HG03135 (cell line): Measurements from ENCODE around the gene TFEB.

ENCODE experiments used
- ATAC-seq: cut with Tn5 transposase; IDR thresholded peaks from one replicate; pipeline ENCODE4 v1.9.1; 2021; ENCODE audit warnings: mild to moderate bottlenecking, moderate library complexity; ENCODE audit not compliant: unreplicated experiment

TFEB gene

DNA sequence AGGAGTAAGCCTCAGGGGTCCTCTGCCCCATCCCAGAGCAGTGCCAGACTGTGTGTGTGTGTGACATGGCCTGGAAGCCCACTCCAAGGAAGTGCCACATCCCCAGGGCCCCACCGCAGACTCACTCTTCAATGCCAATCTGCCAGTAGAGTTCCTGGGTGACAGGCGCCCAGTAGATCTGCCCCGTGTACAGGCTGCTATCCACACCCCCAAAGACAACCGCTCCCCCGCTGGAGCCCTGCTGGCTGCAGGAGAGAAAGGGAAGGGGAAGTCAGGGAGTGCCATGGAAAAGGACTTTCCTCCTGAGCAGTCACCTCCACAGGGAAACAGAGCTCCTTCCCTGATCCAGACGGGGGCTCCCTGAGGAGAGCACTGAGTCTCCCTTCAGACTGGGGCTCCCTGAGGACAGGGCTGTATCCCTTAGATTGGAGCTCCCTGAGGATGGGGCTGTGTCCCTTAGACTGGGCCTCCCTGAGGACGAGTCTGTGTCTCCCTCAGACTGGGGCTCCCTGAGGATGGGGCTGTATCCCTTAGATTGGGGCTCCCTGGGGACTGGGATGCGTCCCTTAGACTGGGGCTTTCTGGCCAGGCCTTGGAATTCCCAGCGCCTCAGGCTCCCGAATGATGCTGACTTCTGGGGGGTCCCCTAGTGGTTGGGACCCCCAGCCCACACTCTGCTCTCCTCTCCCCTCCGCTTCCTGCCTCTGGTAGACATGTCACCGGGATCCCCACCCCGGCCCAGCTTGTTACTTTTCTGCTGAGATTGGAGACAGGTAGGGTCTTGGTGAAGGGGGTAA, 5.2 kb upstream of the TFEB start:
- no peak for ATAC-seq

DNA sequence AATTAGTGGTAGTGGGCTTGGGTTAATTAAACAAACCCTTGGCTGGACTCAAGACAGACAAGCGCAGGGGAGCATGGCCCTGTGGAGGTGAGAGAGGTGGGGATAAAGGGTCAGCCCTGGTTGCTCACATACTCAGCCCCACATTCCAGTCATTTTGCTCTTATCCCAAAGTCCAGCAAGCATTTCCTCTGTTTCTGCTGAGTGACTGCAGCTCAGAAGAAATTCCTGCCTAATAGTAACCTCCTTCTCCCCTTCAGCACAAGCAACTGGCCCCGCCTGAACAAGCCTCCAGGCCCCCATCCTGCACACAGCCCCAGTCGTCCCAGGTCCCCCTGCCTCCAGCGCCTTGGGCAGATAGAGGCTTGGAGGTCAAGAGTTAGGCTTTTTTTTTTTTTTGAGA, 3.6 kb upstream of the TFEB start:
- no peak for ATAC-seq

- no peak for ATAC-seq
Observed at GRCh38 chr6:41737591-41738130, 2.3 kb upstream of the TFEB start.

- no peak for ATAC-seq
Observed at GRCh38 chr6:41736800-41737555, 1.6 kb upstream of the TFEB start.

DNA sequence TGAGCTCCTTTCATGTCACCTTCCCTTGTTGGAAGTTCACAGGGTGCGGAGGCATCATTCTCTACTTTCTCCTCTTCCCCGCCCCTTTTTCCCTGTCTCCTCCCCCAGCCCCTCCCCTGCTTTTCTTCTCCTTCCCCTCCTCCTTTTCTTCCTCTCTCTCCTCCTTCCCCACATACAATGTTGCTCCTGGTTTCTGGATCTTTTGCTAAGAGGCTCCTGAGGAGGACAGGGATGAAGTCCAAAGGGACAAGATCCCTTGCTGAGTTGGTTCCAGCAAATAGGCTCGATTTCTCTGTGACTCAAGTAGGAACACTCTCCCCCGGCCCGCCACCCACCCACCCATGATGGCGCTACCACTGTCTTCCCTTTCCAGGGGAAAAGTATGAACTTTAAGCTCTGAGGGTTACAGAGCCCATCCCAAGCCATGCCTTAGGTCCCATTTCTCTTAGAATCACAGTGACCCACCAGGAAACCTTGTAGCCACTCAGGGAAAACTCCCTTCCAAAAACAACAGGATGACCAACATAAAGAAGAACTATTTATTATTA, 852 bp upstream of the TFEB start:
- ATAC-seq = no peak

DNA sequence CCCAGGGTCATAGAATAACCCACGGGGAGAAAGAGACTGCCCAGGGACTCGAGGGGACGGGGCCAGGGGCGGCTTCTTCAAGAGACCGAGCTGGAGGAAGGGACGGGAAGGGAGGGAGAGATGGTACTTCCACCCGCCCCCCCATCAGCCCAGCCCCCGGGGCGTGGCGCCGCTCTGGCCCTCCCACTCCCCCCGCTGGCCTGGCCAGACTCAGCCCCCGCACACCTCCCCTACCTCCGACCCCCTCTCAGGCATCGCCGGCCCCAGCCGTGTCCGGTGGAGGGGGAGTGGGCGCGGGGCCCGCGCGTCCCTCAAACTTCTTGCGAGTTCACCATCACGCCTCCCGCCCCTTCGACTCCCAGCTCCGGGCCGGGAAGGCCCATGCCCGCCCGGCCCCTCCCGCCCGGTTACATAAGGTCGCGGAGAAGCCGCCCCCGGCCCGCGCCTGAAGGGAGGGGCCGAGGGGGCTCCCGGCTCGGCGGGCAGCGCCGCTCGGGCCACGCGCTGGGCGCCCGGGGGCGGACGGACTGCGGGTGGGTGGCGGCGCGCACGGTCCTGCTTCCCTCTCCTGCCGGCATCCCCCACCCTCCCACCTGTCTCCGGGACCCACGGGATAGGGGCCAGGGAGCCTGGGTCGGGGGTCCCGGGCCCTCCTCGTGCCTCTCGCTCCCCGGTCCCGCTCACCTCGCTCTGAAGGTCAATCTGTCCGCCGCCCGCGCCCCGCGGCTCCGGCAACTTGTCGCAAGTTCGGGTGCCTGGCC, 562 bp downstream of the TFEB start:
- ATAC-seq = peak; percentile 24

- peak; percentile 44 for ATAC-seq
Observed at GRCh38 chr6:41733707-41734665, 1.4 kb downstream of the TFEB start.

DNA sequence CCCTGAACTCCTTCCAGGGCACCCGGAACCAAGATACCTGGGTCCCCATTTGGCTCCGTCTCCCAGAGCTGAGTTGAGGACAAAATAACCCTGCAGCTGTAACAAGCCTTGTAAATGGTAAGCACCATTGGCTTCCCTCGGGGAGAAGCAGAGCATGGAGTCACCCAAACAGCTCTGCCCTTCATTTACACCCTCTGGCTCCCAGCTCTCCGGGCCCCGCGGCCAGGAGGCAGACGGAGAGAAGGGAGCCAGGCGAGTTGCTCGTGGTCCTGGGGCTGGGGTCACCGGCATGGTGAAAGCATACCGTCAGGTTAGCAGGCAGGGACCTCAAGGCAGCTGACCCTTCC, 2.1 kb downstream of the TFEB start:
- no peak for ATAC-seq

DNA sequence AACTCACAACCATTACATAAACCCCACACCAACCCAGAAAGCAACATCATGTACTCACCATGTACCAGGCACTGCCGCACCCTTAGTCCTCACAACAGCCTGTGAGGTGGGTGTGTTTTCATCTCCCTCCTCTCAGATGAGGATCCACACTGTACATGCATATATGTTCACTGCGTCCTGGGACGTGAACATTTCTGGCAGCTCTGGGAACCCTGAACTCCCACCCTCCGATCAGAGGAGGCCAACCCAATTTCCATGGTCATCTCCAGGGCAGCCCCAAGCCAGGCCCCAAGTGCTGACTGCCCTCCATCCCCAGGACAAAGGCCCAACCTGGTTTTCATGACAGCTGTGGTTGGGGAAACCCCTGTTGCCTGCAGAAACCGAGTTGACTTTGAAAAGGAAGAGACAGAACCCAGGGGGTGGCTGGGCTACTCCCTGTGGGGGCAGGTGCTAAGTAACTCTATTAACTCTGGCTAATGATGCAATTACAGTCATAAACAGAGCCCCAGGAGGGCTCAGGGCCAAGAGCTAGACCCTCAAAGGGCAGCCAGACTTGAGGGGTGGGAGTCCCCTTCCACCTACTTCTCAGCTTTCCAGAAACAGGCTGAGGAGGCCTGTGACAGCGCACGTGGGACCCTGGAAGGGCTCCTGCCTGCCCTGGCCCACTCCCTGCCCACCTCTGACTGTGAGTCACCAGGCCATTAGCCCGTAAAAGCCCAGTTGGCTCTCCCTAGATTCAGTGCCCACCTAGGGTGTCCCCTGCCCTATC, 2.6 kb downstream of the TFEB start:
- ATAC-seq = peak; percentile 33

GRCh38 chr6:41732149-41732548, 3.3 kb downstream of the TFEB start:
- no peak for ATAC-seq

DNA sequence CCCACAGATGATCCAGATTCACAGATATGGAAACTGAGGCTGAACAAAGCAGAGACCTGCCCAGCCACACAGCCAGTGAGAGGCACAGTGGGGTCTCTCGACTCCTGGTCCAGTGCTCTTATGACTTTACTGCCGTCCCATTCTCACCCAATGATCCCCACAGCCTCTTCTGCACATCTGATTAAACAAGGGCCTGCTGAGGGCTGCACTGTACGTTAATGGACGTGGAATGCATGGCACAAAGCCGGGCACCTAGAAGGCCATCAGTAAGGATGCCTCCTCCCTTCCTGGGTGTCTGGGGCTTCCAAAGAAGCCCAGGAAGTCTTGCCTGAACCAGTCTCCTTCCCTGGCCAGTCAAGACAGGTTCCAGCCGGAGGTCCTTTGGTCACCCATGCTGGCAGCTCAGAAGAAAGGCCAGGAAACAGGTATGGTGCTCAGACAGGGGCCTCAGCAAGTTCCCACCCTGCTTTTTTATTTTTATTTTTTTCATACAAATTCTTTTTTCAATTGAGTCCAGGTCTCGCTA, 3.8 kb downstream of the TFEB start:
- no peak for ATAC-seq

GRCh38 chr6:41730531-41731436, 4.6 kb downstream of the TFEB start:
- no peak for ATAC-seq

DNA sequence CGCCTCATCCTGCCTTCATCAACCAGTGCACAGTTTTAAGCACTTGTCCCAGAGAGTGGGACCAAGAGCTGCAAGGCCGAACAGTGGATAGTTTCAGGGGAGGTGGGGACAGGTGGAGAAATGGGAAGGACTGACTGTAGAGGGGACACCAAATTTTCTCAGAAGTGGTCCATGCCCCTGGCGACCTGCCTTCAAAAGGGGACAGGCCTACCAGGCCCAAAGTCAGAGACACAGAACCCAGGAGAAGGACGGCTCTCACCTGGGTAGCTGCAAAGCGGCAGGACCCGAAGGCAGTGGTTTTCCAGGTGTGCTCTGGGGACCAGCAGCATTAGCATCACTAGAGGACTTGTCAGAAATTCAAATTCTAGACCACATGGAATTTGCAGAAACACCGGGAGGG, 5.8 kb downstream of the TFEB start:
- ATAC-seq = no peak

GRCh38 chr6:41728954-41729353, 6.5 kb downstream of the TFEB start:
- no peak for ATAC-seq

- ATAC-seq = no peak
Observed at GRCh38 chr6:41728073-41728936, 7.1 kb downstream of the TFEB start.

- ATAC-seq = no peak
Observed at GRCh38 chr6:41727705-41728072, 7.7 kb downstream of the TFEB start.

- ATAC-seq = no peak
Observed at GRCh38 chr6:41726876-41727275, 8.5 kb downstream of the TFEB start.
